ENCODE results near the gene FERMT2. TPM values are rescaled to one million over a fixed set of nuclear protein-coding genes. Genes with fewer than 3 reads are reported as not detected.

Gene FERMT2
- total and polyA plus RNA-seq, 9 of the 15 experiments (the other 6 are each of a cell fraction or from before 2014, with no cell fraction given), result 0.10 to 1.3 (median 0.40) TPM

DNA sequence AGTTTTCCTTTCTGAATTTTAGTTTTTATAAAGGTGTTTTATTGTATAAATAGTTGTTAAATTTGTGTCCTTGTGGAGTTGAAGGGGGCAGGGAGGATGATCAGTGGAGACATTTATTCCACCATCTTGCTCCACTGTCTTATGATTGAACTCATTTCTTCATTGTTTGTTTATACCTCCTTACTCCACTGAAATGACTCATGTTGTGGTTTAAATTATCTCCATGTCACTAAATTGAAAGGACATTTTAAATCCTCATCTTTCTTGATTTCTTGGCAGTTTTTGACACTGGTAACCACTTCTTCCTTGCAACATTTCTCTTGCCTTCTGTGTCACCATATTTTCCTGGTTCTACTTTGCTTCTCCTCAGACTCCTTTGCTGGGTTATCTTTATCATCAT lies 23.6 kb upstream of the FERMT2 start:
- FAIRE-seq (no peak), ATAC-seq (no peak), DNase-seq (ENCODE audit: extremely low read depth in 1 of 4, low spot score in 3 of 4) (no peak)
- BruUV-seq (replicated peaks), result no TSS peak
- H3K9ac ChIP-seq (ENCODE audit: insufficient read depth in 1 of 2, low read depth in 2 of 2, low read length in 2 of 2), result no peak overlapping the region
- in situ Hi-C loops (cut with MboI), result no loop called here
- H3K9me3 ChIP-seq (replicated peaks; ENCODE audit: control insufficient read depth, insufficient read depth, low read depth, low read length), result no peaks in the 10 kb centered on the region
- H3K27me3 ChIP-seq (ENCODE audit: control insufficient read depth in 2 of 2, insufficient read depth in 2 of 2, low read length in 2 of 2), result no peaks in the 10 kb centered on the region
- H3K4me2 ChIP-seq (ENCODE audit: insufficient read depth, low read length), result no peak overlapping the region
- no peaks in the 10 kb centered on the region for H3K9me1 ChIP-seq (ENCODE audit: control insufficient read depth, insufficient read depth, low read length)
- no peak overlapping the region for H3K4me3 ChIP-seq
- H3K79me2 ChIP-seq (ENCODE audit: control insufficient read depth, insufficient read depth, low read length), result no peaks in the 10 kb centered on the region
- no peaks in the 10 kb centered on the region for H3K4me1 ChIP-seq (replicated peaks in 1 of 2; ENCODE audit: control insufficient read depth in 2 of 2, insufficient read depth in 2 of 2, low read length in 2 of 2)
- ChIA-PET CTCF (ENCODE audit: low intra/inter-chr PET ratio) (no interaction called here), POLR2A (no interaction called here)
- no peak for TF ChIP-seq ZNF436 (CRISPR knock-in tag; IDR thresholded peaks at IDR 0.05)
- TF ChIP-seq ETV1 (tag; conservative IDR thresholded peaks at IDR 0.05; ENCODE audit: low read depth), result no peak
- no peak for TF ChIP-seq ZFP36 (IDR thresholded peaks at IDR 0.05; ENCODE audit: low read depth, low read length, partially characterized antibody)
- TF ChIP-seq STAG1 (CRISPR knock-in tag; IDR thresholded peaks at IDR 0.05; ENCODE audit: borderline replicate concordance), result no peak
- TF ChIP-seq ZNF174 (CRISPR knock-in tag; IDR thresholded peaks at IDR 0.05), result no peak
- no peak for TF ChIP-seq CBX8 (IDR thresholded peaks at IDR 0.05; ENCODE audit: borderline replicate concordance, extremely low read depth, low read depth, low read length, poor library complexity, severe bottlenecking)
- TF ChIP-seq, protein P1, sequence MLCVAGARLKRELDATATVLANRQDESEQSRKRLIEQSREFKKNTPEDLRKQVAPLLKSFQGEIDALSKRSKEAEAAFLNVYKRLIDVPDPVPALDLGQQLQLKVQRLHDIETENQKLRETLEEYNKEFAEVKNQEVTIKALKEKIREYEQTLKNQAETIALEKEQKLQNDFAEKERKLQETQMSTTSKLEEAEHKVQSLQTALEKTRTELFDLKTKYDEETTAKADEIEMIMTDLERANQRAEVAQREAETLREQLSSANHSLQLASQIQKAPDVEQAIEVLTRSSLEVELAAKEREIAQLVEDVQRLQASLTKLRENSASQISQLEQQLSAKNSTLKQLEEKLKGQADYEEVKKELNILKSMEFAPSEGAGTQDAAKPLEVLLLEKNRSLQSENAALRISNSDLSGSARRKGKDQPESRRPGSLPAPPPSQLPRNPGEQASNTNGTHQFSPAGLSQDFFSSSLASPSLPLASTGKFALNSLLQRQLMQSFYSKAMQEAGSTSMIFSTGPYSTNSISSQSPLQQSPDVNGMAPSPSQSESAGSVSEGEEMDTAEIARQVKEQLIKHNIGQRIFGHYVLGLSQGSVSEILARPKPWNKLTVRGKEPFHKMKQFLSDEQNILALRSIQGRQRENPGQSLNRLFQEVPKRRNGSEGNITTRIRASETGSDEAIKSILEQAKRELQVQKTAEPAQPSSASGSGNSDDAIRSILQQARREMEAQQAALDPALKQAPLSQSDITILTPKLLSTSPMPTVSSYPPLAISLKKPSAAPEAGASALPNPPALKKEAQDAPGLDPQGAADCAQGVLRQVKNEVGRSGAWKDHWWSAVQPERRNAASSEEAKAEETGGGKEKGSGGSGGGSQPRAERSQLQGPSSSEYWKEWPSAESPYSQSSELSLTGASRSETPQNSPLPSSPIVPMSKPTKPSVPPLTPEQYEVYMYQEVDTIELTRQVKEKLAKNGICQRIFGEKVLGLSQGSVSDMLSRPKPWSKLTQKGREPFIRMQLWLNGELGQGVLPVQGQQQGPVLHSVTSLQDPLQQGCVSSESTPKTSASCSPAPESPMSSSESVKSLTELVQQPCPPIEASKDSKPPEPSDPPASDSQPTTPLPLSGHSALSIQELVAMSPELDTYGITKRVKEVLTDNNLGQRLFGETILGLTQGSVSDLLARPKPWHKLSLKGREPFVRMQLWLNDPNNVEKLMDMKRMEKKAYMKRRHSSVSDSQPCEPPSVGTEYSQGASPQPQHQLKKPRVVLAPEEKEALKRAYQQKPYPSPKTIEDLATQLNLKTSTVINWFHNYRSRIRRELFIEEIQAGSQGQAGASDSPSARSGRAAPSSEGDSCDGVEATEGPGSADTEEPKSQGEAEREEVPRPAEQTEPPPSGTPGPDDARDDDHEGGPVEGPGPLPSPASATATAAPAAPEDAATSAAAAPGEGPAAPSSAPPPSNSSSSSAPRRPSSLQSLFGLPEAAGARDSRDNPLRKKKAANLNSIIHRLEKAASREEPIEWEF (CRISPR knock-in tag; IDR thresholded peaks at IDR 0.05), result no peak
- no peak for TF ChIP-seq ZKSCAN1 (IDR thresholded peaks at IDR 0.05; ENCODE audit: low read depth, low read length)
- TF ChIP-seq, protein P2, sequence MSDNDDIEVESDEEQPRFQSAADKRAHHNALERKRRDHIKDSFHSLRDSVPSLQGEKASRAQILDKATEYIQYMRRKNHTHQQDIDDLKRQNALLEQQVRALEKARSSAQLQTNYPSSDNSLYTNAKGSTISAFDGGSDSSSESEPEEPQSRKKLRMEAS (CRISPR knock-in tag; IDR thresholded peaks at IDR 0.05), result no peak
- TF ChIP-seq ZNF830 (CRISPR knock-in tag; IDR thresholded peaks at IDR 0.05), result no peak
- TF ChIP-seq ZNF408 (CRISPR knock-in tag; IDR thresholded peaks at IDR 0.05; ENCODE audit: low read depth), result no peak
- H2AFZ ChIP-seq (ENCODE audit: low read depth, low read length), result no peak overlapping the region
- intact Hi-C loops (cut with micrococcal nuclease), result no loop called here
- no peak overlapping the region for H3K27ac ChIP-seq (ENCODE audit: extremely low read depth, low read depth, low read length)
- H4K20me1 ChIP-seq (replicated peaks; ENCODE audit: control insufficient read depth, insufficient read depth, low read length), result no peaks in the 10 kb centered on the region
- no peaks in the 10 kb centered on the region for H3K36me3 ChIP-seq (ENCODE audit: control insufficient read depth, insufficient read depth, low read length)

Data from K562 (cell line).